ENCODE results near the gene THOC2. TPM values are rescaled to one million over a fixed set of nuclear protein-coding genes. Genes with fewer than 3 reads are reported as not detected.
A peak's percentile ranks its signal among the peaks of the same experiment; 100 is the strongest.
"Not testable (repeated sequence)": the region's sequence is repeated elsewhere in the genome, so short reads cannot be mapped to it uniquely, and the experiment has no call there.

The THOC2 gene
- total RNA-seq, 1 donor: 96.7 TPM

DNA sequence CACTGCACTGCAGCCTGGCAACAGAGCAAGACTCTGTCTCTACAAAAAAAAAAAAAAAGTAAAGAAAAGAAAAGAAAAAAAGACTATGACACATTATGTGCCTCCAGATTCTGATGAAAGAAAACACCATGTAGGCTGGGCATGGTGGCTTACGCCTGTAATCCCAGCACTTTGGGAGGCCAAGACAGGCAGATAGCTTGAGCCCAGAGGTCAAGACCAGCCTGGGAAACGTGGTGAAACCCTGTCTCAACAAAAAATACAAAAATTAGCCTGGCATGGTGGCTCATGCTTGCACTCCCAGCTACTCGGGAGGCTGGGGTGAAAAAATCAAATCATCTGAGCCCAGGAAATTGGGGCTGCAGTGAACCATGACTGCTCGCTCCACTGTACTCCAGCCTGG lies 19.4 kb downstream of the THOC2 start:
- H3K4me3 ChIP-seq (ENCODE audit: low read depth, low read length): no peak overlapping the region
- DNase-seq (ENCODE audit: low read depth): no peak
- TF ChIP-seq, protein P1, sequence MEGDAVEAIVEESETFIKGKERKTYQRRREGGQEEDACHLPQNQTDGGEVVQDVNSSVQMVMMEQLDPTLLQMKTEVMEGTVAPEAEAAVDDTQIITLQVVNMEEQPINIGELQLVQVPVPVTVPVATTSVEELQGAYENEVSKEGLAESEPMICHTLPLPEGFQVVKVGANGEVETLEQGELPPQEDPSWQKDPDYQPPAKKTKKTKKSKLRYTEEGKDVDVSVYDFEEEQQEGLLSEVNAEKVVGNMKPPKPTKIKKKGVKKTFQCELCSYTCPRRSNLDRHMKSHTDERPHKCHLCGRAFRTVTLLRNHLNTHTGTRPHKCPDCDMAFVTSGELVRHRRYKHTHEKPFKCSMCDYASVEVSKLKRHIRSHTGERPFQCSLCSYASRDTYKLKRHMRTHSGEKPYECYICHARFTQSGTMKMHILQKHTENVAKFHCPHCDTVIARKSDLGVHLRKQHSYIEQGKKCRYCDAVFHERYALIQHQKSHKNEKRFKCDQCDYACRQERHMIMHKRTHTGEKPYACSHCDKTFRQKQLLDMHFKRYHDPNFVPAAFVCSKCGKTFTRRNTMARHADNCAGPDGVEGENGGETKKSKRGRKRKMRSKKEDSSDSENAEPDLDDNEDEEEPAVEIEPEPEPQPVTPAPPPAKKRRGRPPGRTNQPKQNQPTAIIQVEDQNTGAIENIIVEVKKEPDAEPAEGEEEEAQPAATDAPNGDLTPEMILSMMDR (IDR thresholded peaks at IDR 0.05; ENCODE audit: insufficient read depth, low read length): no peak

DNA sequence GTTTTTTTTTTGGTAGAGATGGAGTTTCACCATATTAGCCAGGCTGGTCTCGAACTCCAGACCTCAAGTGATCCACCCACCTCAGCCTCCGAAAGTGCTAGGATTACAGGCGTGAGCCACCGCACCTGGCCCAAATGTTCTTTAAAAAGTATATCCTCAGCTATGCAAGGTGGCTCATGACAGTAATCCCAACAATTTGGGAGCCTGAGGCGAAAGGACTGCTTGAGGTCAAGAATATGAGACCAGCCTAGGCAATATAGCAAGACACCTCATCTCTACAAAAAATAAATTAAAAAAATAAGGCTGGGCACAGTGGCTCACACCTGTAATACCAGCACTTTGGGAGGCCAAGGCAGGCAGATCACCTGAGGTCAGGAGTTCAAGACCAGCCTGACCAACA lies 21.7 kb downstream of the THOC2 start:
- not testable (repeated sequence) for H3K4me3 ChIP-seq (ENCODE audit: low read depth, low read length)

DNA sequence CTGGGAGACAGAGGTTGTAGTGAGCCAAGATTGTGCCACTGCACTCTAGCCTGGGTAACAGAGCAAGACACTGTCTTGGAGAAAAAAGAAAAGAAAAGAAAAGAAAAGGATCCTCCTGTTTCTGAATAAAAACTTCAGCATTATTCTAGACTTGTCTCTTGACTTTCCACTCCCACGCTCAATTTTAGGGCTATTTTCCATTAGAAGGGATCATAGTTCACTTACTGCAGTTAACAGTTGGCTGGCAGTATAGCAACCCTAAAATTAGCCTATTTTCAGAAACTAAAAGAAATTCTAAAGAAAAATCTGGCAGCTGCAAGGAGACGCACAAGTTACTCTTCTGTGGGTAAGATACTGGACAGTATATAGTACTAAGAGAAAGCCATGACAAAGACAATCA lies 28.1 kb downstream of the THOC2 start:
- DNase-seq (ENCODE audit: low read depth): no peak
- H3K4me3 ChIP-seq (ENCODE audit: low read depth, low read length): no peak overlapping the region
- TF ChIP-seq, protein P1 (IDR thresholded peaks at IDR 0.05; ENCODE audit: insufficient read depth, low read length): no peak

More for the DNA sequence above, 21.7 kb downstream of the THOC2 start:
- not testable (repeated sequence) for DNase-seq (ENCODE audit: low read depth)

DNA sequence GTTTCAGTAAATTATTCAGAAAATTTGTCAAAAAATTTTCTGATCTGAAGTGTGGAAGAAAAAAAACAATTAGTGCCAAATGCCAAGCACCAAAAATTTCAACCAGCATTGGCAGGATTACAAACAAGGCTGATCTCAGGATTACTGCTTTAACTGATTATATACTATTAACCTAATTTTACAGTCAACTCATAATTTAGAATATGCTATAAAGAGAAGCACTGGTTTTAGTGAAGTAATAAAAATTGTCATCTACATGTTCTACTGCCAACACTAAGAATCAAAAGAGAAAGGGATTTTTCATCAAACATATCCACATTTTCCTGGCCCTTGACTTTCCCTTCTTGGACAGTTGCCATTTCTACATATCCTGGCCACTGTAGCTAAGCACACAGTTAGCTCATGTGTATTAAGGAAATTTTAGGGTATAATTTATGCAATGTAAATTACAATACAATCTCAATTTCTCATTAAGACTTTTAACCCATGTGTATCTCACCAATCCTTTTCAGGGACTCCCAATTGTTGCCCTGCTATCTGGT lies 33.8 kb downstream of the THOC2 start:
- TF ChIP-seq, protein P1 (IDR thresholded peaks at IDR 0.05; ENCODE audit: insufficient read depth, low read length): no peak
- no peak overlapping the region for H3K4me3 ChIP-seq (ENCODE audit: low read depth, low read length)
- DNase-seq (ENCODE audit: low read depth): peak; percentile 32

DNA sequence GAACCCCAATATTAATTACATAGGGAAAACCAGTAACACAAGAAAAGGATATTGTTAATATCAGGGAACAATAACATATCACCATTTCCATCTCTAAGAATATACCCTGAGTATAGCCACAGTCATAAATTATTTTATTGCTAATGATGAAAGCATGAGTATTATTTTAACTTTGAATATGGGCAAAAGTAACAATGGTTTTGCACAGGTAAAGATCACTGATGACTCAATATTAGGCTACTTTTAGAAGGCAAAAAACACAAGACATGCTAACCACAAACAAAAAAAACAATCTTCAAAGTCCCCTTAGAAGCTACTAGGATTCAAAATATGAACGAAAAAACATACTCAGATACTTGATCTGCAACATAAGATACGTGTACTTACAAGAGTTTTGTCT lies 36.5 kb downstream of the THOC2 start:
- H3K4me3 ChIP-seq (ENCODE audit: low read depth, low read length): no peak overlapping the region
- no peak for DNase-seq (ENCODE audit: low read depth)
- TF ChIP-seq, protein P1 (IDR thresholded peaks at IDR 0.05; ENCODE audit: insufficient read depth, low read length): no peak

DNA sequence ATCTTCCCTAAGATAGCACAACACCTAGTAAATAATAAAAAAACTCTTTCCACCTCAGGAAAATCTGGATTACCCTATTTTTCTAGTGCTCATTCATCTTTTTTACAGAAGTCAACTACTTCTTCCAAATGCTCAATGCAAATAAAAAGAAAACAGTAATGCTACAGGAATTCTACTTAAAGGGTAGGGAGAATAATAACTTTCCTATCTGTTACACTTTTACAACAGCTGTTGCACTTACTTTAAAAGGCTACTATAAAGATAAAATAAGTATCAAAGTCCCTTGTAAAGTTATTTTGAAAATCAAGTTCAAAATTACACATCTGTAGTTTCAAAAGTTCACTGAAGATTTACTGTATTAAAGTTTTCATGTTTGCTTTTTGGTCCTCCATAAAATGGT lies 37.6 kb downstream of the THOC2 start:
- DNase-seq (ENCODE audit: low read depth): no peak
- TF ChIP-seq, protein P1 (IDR thresholded peaks at IDR 0.05; ENCODE audit: insufficient read depth, low read length): no peak
- no peak overlapping the region for H3K4me3 ChIP-seq (ENCODE audit: low read depth, low read length)

DNA sequence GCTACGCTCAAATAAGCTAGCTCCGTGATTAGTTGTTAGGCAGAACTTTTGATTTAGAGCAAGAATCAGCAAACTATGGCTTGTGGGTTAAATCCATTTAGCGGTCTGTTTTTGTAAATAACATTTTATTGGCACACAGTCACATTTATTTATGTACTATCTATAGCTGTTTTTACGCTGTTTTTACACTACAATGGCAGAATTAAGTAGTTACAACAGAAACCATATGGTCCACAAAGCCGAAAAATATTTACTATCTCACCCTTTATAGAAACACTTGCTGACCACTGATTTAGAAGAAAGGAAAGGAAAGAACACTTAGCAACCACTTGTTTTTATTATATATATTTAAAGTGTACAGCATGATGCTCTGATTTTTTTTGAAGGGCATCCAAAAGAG lies 41.1 kb downstream of the THOC2 start:
- TF ChIP-seq, protein P1 (IDR thresholded peaks at IDR 0.05; ENCODE audit: insufficient read depth, low read length): no peak
- H3K4me3 ChIP-seq (ENCODE audit: low read depth, low read length): no peak overlapping the region
- no peak for DNase-seq (ENCODE audit: low read depth)
